ENCODE measurements around the gene ATF6. TPM values are rescaled to one million over a fixed set of nuclear protein-coding genes. Genes with fewer than 3 reads are reported as not detected.

The ATF6 gene
- total RNA-seq, 1 donor: 28.6 TPM

DNA sequence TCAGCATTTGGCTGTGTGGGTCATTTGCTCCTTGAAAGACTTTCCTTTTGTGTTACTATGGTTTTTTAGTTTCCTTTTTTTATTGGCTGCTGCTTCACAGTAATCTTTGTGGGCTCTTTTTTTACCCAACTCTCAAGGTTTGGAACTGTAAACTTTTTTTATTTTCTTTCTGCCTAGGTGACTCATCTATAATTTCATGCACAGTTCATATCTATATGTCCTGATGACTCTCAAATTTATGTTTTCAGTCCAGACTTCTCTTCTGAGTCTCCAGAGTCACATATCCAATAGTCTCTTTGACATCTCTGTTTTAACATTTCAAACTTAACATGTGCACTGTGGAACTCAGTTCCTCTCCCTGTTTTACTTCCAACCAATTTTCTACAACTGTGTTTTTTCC, 83.4 kb downstream of the ATF6 start:
- H3K4me3 ChIP-seq (ENCODE audit: insufficient read depth, low read length): no peak overlapping the region
- H3K4me2 ChIP-seq (ENCODE audit: insufficient read depth, low read length): no peak overlapping the region
- H3K36me3 ChIP-seq (ENCODE audit: insufficient read depth, low read length): peaks cover 12% of the 10 kb centered on the region
- H3K27ac ChIP-seq (ENCODE audit: low read depth, low read length): no peak overlapping the region
- no peaks in the 10 kb centered on the region for H4K20me1 ChIP-seq (ENCODE audit: insufficient read depth, low read length)
- H3K27me3 ChIP-seq (ENCODE audit: insufficient read depth, low read length): no peaks in the 10 kb centered on the region
- no peak overlapping the region for H2AFZ ChIP-seq (ENCODE audit: low read length)
- H3K4me1 ChIP-seq (ENCODE audit: insufficient read depth, low read length): peaks cover 4% of the 10 kb centered on the region
- H3K9me3 ChIP-seq (ENCODE audit: low read depth, low read length): no peaks in the 10 kb centered on the region
- no peak for DNase-seq (ENCODE audit: insufficient read length, low spot score, missing footprints)
- no peaks in the 10 kb centered on the region for H3K79me2 ChIP-seq (ENCODE audit: insufficient read depth, low read length)
- TF ChIP-seq, protein P1, sequence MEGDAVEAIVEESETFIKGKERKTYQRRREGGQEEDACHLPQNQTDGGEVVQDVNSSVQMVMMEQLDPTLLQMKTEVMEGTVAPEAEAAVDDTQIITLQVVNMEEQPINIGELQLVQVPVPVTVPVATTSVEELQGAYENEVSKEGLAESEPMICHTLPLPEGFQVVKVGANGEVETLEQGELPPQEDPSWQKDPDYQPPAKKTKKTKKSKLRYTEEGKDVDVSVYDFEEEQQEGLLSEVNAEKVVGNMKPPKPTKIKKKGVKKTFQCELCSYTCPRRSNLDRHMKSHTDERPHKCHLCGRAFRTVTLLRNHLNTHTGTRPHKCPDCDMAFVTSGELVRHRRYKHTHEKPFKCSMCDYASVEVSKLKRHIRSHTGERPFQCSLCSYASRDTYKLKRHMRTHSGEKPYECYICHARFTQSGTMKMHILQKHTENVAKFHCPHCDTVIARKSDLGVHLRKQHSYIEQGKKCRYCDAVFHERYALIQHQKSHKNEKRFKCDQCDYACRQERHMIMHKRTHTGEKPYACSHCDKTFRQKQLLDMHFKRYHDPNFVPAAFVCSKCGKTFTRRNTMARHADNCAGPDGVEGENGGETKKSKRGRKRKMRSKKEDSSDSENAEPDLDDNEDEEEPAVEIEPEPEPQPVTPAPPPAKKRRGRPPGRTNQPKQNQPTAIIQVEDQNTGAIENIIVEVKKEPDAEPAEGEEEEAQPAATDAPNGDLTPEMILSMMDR (IDR thresholded peaks at IDR 0.05; ENCODE audit: extremely low read depth, low read depth, low read length): no peak

DNA sequence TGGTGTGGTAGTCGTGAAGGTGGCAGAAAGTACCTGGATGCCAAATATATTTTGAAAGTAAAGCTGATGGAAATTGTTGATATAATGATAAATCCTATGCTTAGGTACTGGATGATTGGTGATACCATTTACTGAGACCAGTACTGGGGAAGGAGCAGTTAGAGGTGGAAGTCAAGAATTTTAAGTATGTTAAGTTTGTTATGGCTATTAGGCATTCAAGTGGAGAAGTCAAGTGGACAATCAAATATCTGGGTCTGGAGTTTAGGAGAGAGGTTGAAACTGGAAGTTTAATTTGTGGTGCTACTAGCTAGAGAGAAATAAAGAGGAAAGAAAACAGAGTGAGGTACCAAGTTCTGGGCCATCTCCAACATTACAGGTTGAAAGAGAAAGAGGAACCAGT, 89.1 kb downstream of the ATF6 start:
- no peak overlapping the region for H3K4me2 ChIP-seq (ENCODE audit: insufficient read depth, low read length)
- H2AFZ ChIP-seq (ENCODE audit: low read length): no peak overlapping the region
- H3K4me3 ChIP-seq (ENCODE audit: insufficient read depth, low read length): no peak overlapping the region
- no peaks in the 10 kb centered on the region for H3K27me3 ChIP-seq (ENCODE audit: insufficient read depth, low read length)
- TF ChIP-seq, protein P1 (IDR thresholded peaks at IDR 0.05; ENCODE audit: extremely low read depth, low read depth, low read length): no peak
- DNase-seq (ENCODE audit: insufficient read length, low spot score, missing footprints): no peak
- no peaks in the 10 kb centered on the region for H4K20me1 ChIP-seq (ENCODE audit: insufficient read depth, low read length)
- no peaks in the 10 kb centered on the region for H3K79me2 ChIP-seq (ENCODE audit: insufficient read depth, low read length)
- H3K27ac ChIP-seq (ENCODE audit: low read depth, low read length): no peak overlapping the region
- H3K9me3 ChIP-seq (ENCODE audit: low read depth, low read length): no peaks in the 10 kb centered on the region
- H3K4me1 ChIP-seq (ENCODE audit: insufficient read depth, low read length): no peaks in the 10 kb centered on the region
- H3K36me3 ChIP-seq (ENCODE audit: insufficient read depth, low read length): peaks cover 12% of the 10 kb centered on the region

DNA sequence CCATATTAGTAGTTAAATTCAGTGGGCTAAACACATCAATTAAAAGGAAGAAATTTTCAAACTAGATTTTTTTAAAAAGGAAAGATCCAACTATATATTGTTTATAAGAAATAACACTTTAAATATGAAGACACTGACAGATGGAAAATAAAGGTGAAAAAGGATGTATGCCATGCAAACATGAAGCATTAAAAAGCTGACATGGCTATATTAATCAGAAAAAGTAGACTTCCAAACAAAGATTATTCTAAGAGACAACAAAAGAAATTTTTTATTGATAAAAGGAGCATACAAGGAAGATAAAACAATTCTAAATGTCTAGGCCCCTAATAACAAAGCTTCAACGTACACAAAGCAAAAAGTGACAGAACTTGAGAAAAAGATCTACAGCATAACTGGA, 92.2 kb downstream of the ATF6 start:
- TF ChIP-seq, protein P1 (IDR thresholded peaks at IDR 0.05; ENCODE audit: extremely low read depth, low read depth, low read length): no peak
- DNase-seq (ENCODE audit: insufficient read length, low spot score, missing footprints): no peak
- no peak overlapping the region for H3K4me3 ChIP-seq (ENCODE audit: insufficient read depth, low read length)

DNA sequence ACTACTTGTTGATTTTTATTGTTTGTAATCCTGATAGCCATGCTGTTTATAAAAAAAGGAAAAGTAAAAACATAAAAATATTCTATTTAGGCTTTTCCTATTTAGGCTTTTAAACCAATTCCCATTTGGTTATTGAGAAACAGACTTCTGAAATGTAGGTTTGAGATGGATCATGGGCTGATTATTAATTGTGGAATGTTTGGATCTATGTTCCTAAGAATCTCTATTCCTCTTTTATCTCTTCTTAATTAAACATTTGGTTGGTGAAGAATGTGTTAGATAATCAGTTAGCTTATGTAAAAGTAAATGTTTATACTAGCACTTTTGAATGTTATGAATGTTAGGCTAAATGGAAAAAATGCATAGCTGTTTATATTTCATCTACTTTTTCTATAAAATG, 97.4 kb downstream of the ATF6 start:
- Histone ChIP-seq H3K79me2 (ENCODE audit: insufficient read depth, low read length) (no peaks in the 10 kb centered on the region), H3K36me3 (ENCODE audit: insufficient read depth, low read length) (no peaks in the 10 kb centered on the region), H3K9me3 (ENCODE audit: low read depth, low read length) (no peaks in the 10 kb centered on the region), H3K4me2 (ENCODE audit: insufficient read depth, low read length) (no peak overlapping the region), H4K20me1 (ENCODE audit: insufficient read depth, low read length) (no peaks in the 10 kb centered on the region), H3K27ac (ENCODE audit: low read depth, low read length) (no peak overlapping the region), H3K4me1 (ENCODE audit: insufficient read depth, low read length) (no peaks in the 10 kb centered on the region), H3K27me3 (ENCODE audit: insufficient read depth, low read length) (no peaks in the 10 kb centered on the region), H3K4me3 (ENCODE audit: insufficient read depth, low read length) (no peak overlapping the region), H2AFZ (ENCODE audit: low read length) (no peak overlapping the region)
- TF ChIP-seq, protein P1 (IDR thresholded peaks at IDR 0.05; ENCODE audit: extremely low read depth, low read depth, low read length): no peak
- no peak for DNase-seq (ENCODE audit: insufficient read length, low spot score, missing footprints)

More for the DNA sequence above, 92.2 kb downstream of the ATF6 start:
- H4K20me1 ChIP-seq (ENCODE audit: insufficient read depth, low read length): no peaks in the 10 kb centered on the region
- no peak overlapping the region for H3K27ac ChIP-seq (ENCODE audit: low read depth, low read length)
- no peak overlapping the region for H2AFZ ChIP-seq (ENCODE audit: low read length)
- H3K36me3 ChIP-seq (ENCODE audit: insufficient read depth, low read length): peaks cover 6% of the 10 kb centered on the region
- no peaks in the 10 kb centered on the region for H3K9me3 ChIP-seq (ENCODE audit: low read depth, low read length)
- no peaks in the 10 kb centered on the region for H3K4me1 ChIP-seq (ENCODE audit: insufficient read depth, low read length)
- no peak overlapping the region for H3K4me2 ChIP-seq (ENCODE audit: insufficient read depth, low read length)
- no peaks in the 10 kb centered on the region for H3K27me3 ChIP-seq (ENCODE audit: insufficient read depth, low read length)
- H3K79me2 ChIP-seq (ENCODE audit: insufficient read depth, low read length): no peaks in the 10 kb centered on the region
